PC-3 (cell line): ENCODE measurements around the gene CD101. TPM values are rescaled to one million over a fixed set of nuclear protein-coding genes. Genes with fewer than 3 reads are reported as not detected.

Experiments used
- ATAC-seq: fragments of 200-7000 bp; cut with Tn5 transposase; 2 replicates; pipeline ENCODE4 v1.9.1; 2020; ENCODE audit warnings: mild to moderate bottlenecking, moderate library complexity
- BruUV-seq: library from RNA; stranded (reverse); fragments of 400-500 nt; replicated peaks from 2 replicates; lab custom pipeline; 2021; lab: Mats Ljungman, UMichigan
- CTCF ChIA-PET: fragments of 300-600 bp; sonication (Branson Sonifier 250); formaldehyde crosslinking; loops from one replicate; lab custom pipeline; 2022; ENCODE audit warnings: antibody characterized with exemption; lab: Charles Lee
- POLR2A ChIA-PET: fragments of 300-600 bp; sonication (Branson Sonifier 250); formaldehyde crosslinking; loops from one replicate; lab custom pipeline; 2022; ENCODE audit warnings: antibody characterized with exemption; ENCODE audit not compliant: unreplicated experiment; lab: Charles Lee
- DNase-seq: peaks from one replicate; pipeline ENCODE4 v3.0.0-alpha.2; 2015
- H2AFZ ChIP-seq: fragments of 300-600 bp; sonication (generic); 2 replicates; pipeline ENCODE4 v1.6.0; 2016; ENCODE audit warnings: antibody characterized with exemption, low read length
- H3F3A ChIP-seq: fragments of 300-600 bp; sonication (generic); one replicate; pipeline ENCODE4 v1.6.0; 2017; ENCODE audit warnings: antibody characterized with exemption, low read length, control low read depth, mild to moderate bottlenecking; ENCODE audit not compliant: unreplicated experiment
- H3K27ac ChIP-seq: fragments of 300-600 bp; sonication (generic); 2 replicates; pipeline ENCODE4 v1.5.1; 2016; ENCODE audit warnings: mild to moderate bottlenecking, low read length
- H3K27me3 ChIP-seq: fragments of 300-600 bp; sonication (generic); 2 replicates; pipeline ENCODE4 v1.6.1; 2016; ENCODE audit warnings: low read length, mixed read lengths
- H3K36me3 ChIP-seq: fragments of 300-600 bp; sonication (generic); 2 replicates; pipeline ENCODE4 v1.6.1; 2016; ENCODE audit warnings: low read depth, mixed run types, low read length, mixed read lengths
- H3K4me1 ChIP-seq: fragments of 300-600 bp; sonication (generic); 2 replicates; pipeline ENCODE4 v1.5.1; 2016; ENCODE audit warnings: low read length; ENCODE audit not compliant: insufficient read depth
- H3K4me2 ChIP-seq: fragments of 300-600 bp; sonication (generic); 2 replicates; pipeline ENCODE4 v1.6.0; 2016; ENCODE audit warnings: low read length
- H3K4me3 ChIP-seq: fragments of 300-600 bp; sonication (generic); 2 replicates; pipeline ENCODE4 v1.5.1; 2016; ENCODE audit warnings: mild to moderate bottlenecking, low read length, mixed read lengths
- H3K79me2 ChIP-seq: fragments of 300-600 bp; sonication (generic); 2 replicates; pipeline ENCODE4 v1.6.1; 2017; ENCODE audit warnings: low read length, mixed read lengths
- H3K9ac ChIP-seq: fragments of 300-600 bp; sonication (generic); 2 replicates; pipeline ENCODE4 v1.6.0; 2016; ENCODE audit warnings: mild to moderate bottlenecking, low read length
- H3K9me2 ChIP-seq: fragments of 300-600 bp; sonication (generic); replicated peaks from 2 replicates; pipeline ENCODE4 v1.6.1; 2016; ENCODE audit warnings: mixed run types, low read length, mixed read lengths
- H3K9me3 ChIP-seq: fragments of 300-600 bp; sonication (generic); 2 replicates; pipeline ENCODE4 v1.6.1; 2016; ENCODE audit warnings: low read length, mixed read lengths
- H4K20me1 ChIP-seq: fragments of 300-600 bp; sonication (generic); 2 replicates; pipeline ENCODE4 v1.6.1; 2016; ENCODE audit warnings: low read length, mixed read lengths
- CTCF ChIP-seq: fragments of 300-600 bp; sonication (generic); conservative IDR thresholded peaks from 2 replicates; pipeline ENCODE4 v1.5.1; 2017; ENCODE audit warnings: antibody characterized with exemption, low read depth, mild to moderate bottlenecking, low read length
- EZH2 ChIP-seq: fragments of 300-600 bp; sonication (generic); IDR thresholded peaks from one replicate; pipeline ENCODE4 v1.6.1; 2017; ENCODE audit warnings: antibody characterized with exemption, mild to moderate bottlenecking, low read length; ENCODE audit not compliant: unreplicated experiment
- EZH2phosphoT487 ChIP-seq: fragments of 300-600 bp; sonication (generic); IDR thresholded peaks from 2 replicates; pipeline ENCODE4 v1.6.1; 2018; ENCODE audit warnings: mild to moderate bottlenecking, antibody characterized with exemption, low read length, borderline replicate concordance
- intact Hi-C: fragments of 100-400 bp; cut with micrococcal nuclease; formaldehyde crosslinking; loops from 2 replicates; pipeline ENCODE4 v1.9.0; 2023
- total RNA-seq: library from RNA; depleted of rRNA; stranded (reverse); fragments of >200 nt; gene quantifications from 2 replicates; pipeline ENCODE4 v1.2.3, GENCODE V29; 2014

CD101 gene
- total RNA-seq, 1 experiment from 2014 or later: 0.36 TPM

DNA sequence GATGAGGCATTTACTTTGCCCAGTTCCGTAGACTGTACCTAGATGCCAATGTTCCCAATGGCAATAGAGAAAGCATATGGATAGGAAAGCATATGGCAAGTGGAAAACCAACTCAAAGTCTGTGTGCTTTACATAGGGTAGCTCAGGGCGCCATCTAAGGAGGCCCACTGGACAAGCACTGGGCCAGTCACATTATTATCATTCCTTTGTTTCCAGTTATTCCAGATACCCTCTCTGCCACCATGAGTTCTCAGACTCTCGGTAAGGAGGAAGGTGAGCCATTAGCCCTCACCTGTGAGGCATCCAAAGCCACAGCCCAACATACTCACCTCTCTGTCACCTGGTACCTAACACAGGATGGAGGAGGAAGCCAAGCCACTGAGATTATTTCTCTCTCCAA lies 9.8 kb downstream of the CD101 start:
- CTCF ChIA-PET: no interaction called here
- POLR2A ChIA-PET: no interaction called here
- no TSS peak for BruUV-seq
- Histone ChIP-seq H3K4me1 (peaks cover 18% of the 10 kb centered on the region), H3K9ac (no peak overlapping the region), H3K9me3 (no peaks in the 10 kb centered on the region), H3K79me2 (no peaks in the 10 kb centered on the region), H2AFZ (no peak overlapping the region), H3F3A (no peaks in the 10 kb centered on the region), H3K4me3 (no peak overlapping the region), H3K4me2 (no peak overlapping the region), H3K9me2 (no peaks in the 10 kb centered on the region), H3K36me3 (no peaks in the 10 kb centered on the region), H3K27me3 (no peaks in the 10 kb centered on the region), H4K20me1 (no peaks in the 10 kb centered on the region), H3K27ac (no peak overlapping the region)
- no peak for TF ChIP-seq EZH2phosphoT487
- TF ChIP-seq CTCF: no peak
- TF ChIP-seq EZH2: no peak
- no peak for ATAC-seq
- intact Hi-C loops: no loop called here
- DNase-seq: no peak

DNA sequence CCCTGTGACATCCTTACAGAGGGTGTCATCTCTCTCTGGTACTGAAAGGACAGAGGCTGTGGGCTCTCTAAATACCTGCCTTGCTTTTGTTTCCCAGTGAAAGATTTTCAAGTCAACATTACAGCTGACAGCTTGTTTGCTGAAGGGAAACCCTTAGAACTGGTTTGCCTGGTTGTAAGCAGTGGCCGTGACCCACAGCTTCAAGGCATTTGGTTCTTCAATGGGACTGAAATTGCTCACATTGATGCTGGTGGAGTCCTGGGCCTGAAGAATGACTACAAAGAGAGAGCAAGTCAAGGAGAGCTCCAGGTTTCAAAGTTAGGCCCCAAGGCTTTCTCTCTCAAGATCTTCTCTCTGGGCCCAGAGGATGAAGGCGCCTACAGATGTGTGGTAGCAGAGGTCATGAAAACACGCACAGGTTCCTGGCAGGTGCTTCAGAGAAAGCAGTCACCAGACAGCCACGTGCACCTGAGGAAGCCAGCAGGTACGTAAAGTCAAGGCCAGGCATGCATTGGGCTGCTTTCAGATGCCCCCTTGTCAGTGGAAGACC lies 11.8 kb downstream of the CD101 start:
- no TSS peak for BruUV-seq
- no peak overlapping the region for H3K4me3 ChIP-seq
- ATAC-seq (peak; percentile 79), DNase-seq (peak; percentile 84)
- H3K9me2 ChIP-seq: no peaks in the 10 kb centered on the region
- no peaks in the 10 kb centered on the region for H3K36me3 ChIP-seq
- no peak overlapping the region for H2AFZ ChIP-seq
- no peaks in the 10 kb centered on the region for H3K9me3 ChIP-seq
- H4K20me1 ChIP-seq: no peaks in the 10 kb centered on the region
- no peaks in the 10 kb centered on the region for H3K27me3 ChIP-seq
- H3K4me2 ChIP-seq: peak overlapping the region; percentile 32; the same call in 1 of the 2 replicates
- H3K79me2 ChIP-seq: no peaks in the 10 kb centered on the region
- H3K9ac ChIP-seq: no peak overlapping the region
- peaks cover 18% of the 10 kb centered on the region for H3K4me1 ChIP-seq
- CTCF ChIA-PET: interaction anchor here (0.6 kb wide), 1 partner anchor 375 kb away, joined by 3 read pairs; no protein-coding TSS in a partner anchor
- intact Hi-C loops: no loop called here
- POLR2A ChIA-PET: no interaction called here
- TF ChIP-seq EZH2phosphoT487: no peak
- no peak for TF ChIP-seq EZH2
- no peak for TF ChIP-seq CTCF
- peak overlapping the region; percentile 50 for H3K27ac ChIP-seq
- H3F3A ChIP-seq: no peaks in the 10 kb centered on the region

GRCh38 chr1:117014209-117014608 lies 12.6 kb downstream of the CD101 start:
- Histone ChIP-seq H3K4me2 (no peak overlapping the region), H3K9ac (no peak overlapping the region), H2AFZ (no peak overlapping the region), H3K36me3 (no peaks in the 10 kb centered on the region), H3K9me3 (no peaks in the 10 kb centered on the region), H4K20me1 (no peaks in the 10 kb centered on the region), H3K4me3 (no peak overlapping the region), H3K9me2 (no peaks in the 10 kb centered on the region), H3K4me1 (peaks cover 18% of the 10 kb centered on the region), H3K27me3 (no peaks in the 10 kb centered on the region), H3K27ac (no peak overlapping the region), H3K79me2 (no peaks in the 10 kb centered on the region), H3F3A (no peaks in the 10 kb centered on the region)
- ATAC-seq: peak; percentile 61
- no peak for TF ChIP-seq EZH2
- TF ChIP-seq CTCF: no peak
- TF ChIP-seq EZH2phosphoT487: no peak
- intact Hi-C loops: no loop called here
- peak; percentile 57 for DNase-seq
- BruUV-seq: no TSS peak
- ChIA-PET CTCF (no interaction called here), POLR2A (no interaction called here)
